HepG2 (cell line): Measurements from ENCODE around the gene GYS1. TPM values are rescaled to one million over a fixed set of nuclear protein-coding genes. Genes with fewer than 3 reads are reported as not detected.

ENCODE experiments used
- BCL3 ChIP-seq: sonication (generic); formaldehyde crosslinking; IDR thresholded peaks from 2 replicates; pipeline ENCODE4 v1.5.1; 2020; ENCODE audit warnings: mild to moderate bottlenecking, missing genetic modification reagents, moderate library complexity
- CEBPB ChIP-seq: IDR thresholded peaks from 2 replicates; pipeline ENCODE4 v1.6.1; 2011; ENCODE audit warnings: low read depth, low read length, improper control_type of control experiment, borderline replicate concordance
- CENPX ChIP-seq: sonication (generic); formaldehyde crosslinking; IDR thresholded peaks from 2 replicates; pipeline ENCODE4 v1.9.0; 2021; ENCODE audit warnings: mild to moderate bottlenecking, missing genetic modification reagents, moderate library complexity
- FOXP1 ChIP-seq, 2 experiments: fragments of 450-650 bp in 1 of 2; IDR thresholded peaks; 2 replicates each; pipeline ENCODE4 v1.6.1; 2017 to 2018; ENCODE audit warnings: antibody characterized with exemption in 1 of 2
- HNRNPK ChIP-seq: fragments of 200-400 bp; formaldehyde crosslinking; IDR thresholded peaks from 2 replicates; pipeline ENCODE4 v1.6.1; 2018; ENCODE audit warnings: low read length, low read depth, moderate library complexity, mild to moderate bottlenecking; ENCODE audit not compliant: poor library complexity, severe bottlenecking
- HOXA5 ChIP-seq: sonication (generic); formaldehyde crosslinking; IDR thresholded peaks from 2 replicates; pipeline ENCODE4 v1.4.0; 2020; ENCODE audit warnings: missing genetic modification reagents
- MTF2 ChIP-seq: sonication (generic); formaldehyde crosslinking; IDR thresholded peaks from 2 replicates; pipeline ENCODE4 v1.5.0; 2020; ENCODE audit warnings: missing genetic modification reagents, borderline replicate concordance
- PBX2 ChIP-seq: IDR thresholded peaks from 2 replicates; pipeline ENCODE4 v1.6.1; 2016; ENCODE audit warnings: control low read depth
- SIN3B ChIP-seq: fragments of 150-350 bp; IDR thresholded peaks from 2 replicates; pipeline ENCODE4 v1.6.1; 2014; ENCODE audit warnings: low read length
- SP4 ChIP-seq: sonication (generic); formaldehyde crosslinking; IDR thresholded peaks from 2 replicates; pipeline ENCODE4 v1.8.1; 2023; ENCODE audit warnings: mild to moderate bottlenecking, missing genetic modification reagents
- TAF1 ChIP-seq: sonication (generic); formaldehyde crosslinking; IDR thresholded peaks from 2 replicates; pipeline ENCODE4 v1.4.0; 2020; ENCODE audit warnings: missing genetic modification reagents
- TCF7L2 ChIP-seq: IDR thresholded peaks from 2 replicates; pipeline ENCODE4 v1.6.1; 2011; ENCODE audit warnings: mild to moderate bottlenecking, low read depth, low read length, moderate library complexity
- ZFP36 ChIP-seq: fragments of 150-350 bp; IDR thresholded peaks from 2 replicates; pipeline ENCODE4 v1.6.1; 2018; ENCODE audit warnings: borderline replicate concordance, low read length, low read depth; ENCODE audit not compliant: partially characterized antibody
- ZNF121 ChIP-seq: sonication (generic); formaldehyde crosslinking; IDR thresholded peaks from 2 replicates; pipeline ENCODE4 v1.5.0; 2020; ENCODE audit warnings: mild to moderate bottlenecking, missing genetic modification reagents
- ZNF17 ChIP-seq: sonication (generic); formaldehyde crosslinking; IDR thresholded peaks from 2 replicates; pipeline ENCODE4 v1.5.0; 2020; ENCODE audit warnings: mild to moderate bottlenecking, missing genetic modification reagents
- ZNF496 ChIP-seq: sonication (generic); formaldehyde crosslinking; IDR thresholded peaks from 2 replicates; pipeline ENCODE4 v1.8.1; 2023; ENCODE audit warnings: mild to moderate bottlenecking, moderate library complexity, missing genetic modification reagents; ENCODE audit not compliant: insufficient replicate concordance
- ZNF503 ChIP-seq: sonication (generic); formaldehyde crosslinking; IDR thresholded peaks from 2 replicates; pipeline ENCODE4 v1.4.0; 2020; ENCODE audit warnings: missing genetic modification reagents
- ZNF660 ChIP-seq: sonication (generic); formaldehyde crosslinking; IDR thresholded peaks from 2 replicates; pipeline ENCODE4 v1.5.1; 2020; ENCODE audit warnings: mild to moderate bottlenecking, low read depth, missing genetic modification reagents, borderline replicate concordance
- ZNF746 ChIP-seq: sonication (generic); formaldehyde crosslinking; IDR thresholded peaks from 2 replicates; pipeline ENCODE4 v1.8.0; 2022; ENCODE audit warnings: mild to moderate bottlenecking, missing genetic modification reagents
- polyA plus RNA-seq, 8 experiments: library from polyadenylated mRNA; depleted of rRNA in 3 of 8; stranded (reverse) in 7 of 8; unstranded in 1 of 8; fragments of >200 nt; fragmentation: Illumina TruSeq in 4 of 8; extraction: Trizol in 4 of 8; gene quantifications; 2 replicates each; pipeline versions ENCODE4 v1.2.1 to v1.2.3, GENCODE V29; 2011 to 2016; ENCODE audit warnings: low read depth in 4 of 8, missing spikeins in 1 of 8, mixed read lengths in 1 of 8; ENCODE audit not compliant: insufficient read depth in 1 of 8
- total RNA-seq, 5 experiments: library from RNA; depleted of rRNA; stranded (reverse); fragments of >200 nt; fragmentation: Illumina TruSeq; extraction: Trizol; gene quantifications; 2 replicates each; pipeline ENCODE4 v1.2.3, GENCODE V29; 2016; ENCODE audit warnings: low read depth in 1 of 5
- TF ChIP-seq, protein P1 (sequence below): sonication (generic); formaldehyde crosslinking; IDR thresholded peaks from 2 replicates; pipeline ENCODE4 v1.4.0; 2020; ENCODE audit warnings: mild to moderate bottlenecking, missing genetic modification reagents

The GYS1 gene
- total and polyA plus RNA-seq, 2 of the 13 experiments (the other 11 are each of a cell fraction or from before 2014, with no cell fraction given) = 18.4 to 42.1 TPM

DNA sequence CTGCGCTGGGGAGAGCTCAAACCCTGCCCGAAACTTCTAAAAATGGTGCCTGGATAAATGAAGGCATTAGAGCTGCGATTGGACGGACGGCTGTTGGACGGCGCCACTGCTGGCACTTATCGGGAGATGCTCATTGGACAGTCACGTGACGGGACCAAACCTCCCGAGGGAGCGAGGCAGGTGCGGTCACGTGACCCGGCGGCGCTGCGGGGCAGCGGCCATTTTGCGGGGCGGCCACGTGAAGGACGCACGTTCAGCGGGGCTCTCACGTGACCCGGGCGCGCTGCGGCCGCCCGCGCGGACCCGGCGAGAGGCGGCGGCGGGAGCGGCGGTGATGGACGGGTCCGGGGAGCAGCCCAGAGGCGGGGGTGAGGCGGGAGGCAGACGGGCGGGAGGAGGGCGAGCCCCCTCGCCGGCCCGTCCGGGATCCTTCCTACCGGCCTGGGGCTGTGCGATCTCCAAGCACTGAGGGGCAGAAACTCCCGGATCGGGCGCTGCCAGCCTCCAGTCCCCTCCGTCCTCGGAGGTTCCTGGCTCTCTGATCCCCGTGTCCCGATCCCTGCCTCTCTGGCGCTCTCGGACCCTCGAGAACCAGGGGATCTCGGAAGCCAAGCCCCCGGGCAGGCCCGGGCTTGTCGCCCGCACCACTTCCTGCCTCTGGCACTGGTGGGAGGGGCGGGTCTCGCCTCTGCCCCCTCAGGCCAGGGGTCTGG is 38.4 kb downstream of the GYS1 start, which contains the start of gene BAX (continued):
- TF ChIP-seq ZNF503 (CRISPR knock-in tag) = 0 out of 2 replicates have a peak, but pooled peaks have one; percentile 5
- peak; percentile 83 for TF ChIP-seq TAF1 (CRISPR knock-in tag)
- no peak for TF ChIP-seq CEBPB
- TF ChIP-seq SP4 (CRISPR knock-in tag) = peak; percentile 78
- no peak for TF ChIP-seq MTF2
- no peak for TF ChIP-seq CENPX
- TF ChIP-seq ZFP36 = no peak
- TF ChIP-seq ZNF660 (CRISPR knock-in tag) = no peak
- TF ChIP-seq BCL3 (CRISPR knock-in tag) = peak; percentile 76; the same call in 1 of the 2 replicates
- no peak for TF ChIP-seq ZNF496
- no peak for TF ChIP-seq TCF7L2
- no peak for TF ChIP-seq HOXA5
- TF ChIP-seq ZNF121 (CRISPR knock-in tag) = no peak
- TF ChIP-seq PBX2 (CRISPR knock-in tag) = no peak
- TF ChIP-seq, protein P1, sequence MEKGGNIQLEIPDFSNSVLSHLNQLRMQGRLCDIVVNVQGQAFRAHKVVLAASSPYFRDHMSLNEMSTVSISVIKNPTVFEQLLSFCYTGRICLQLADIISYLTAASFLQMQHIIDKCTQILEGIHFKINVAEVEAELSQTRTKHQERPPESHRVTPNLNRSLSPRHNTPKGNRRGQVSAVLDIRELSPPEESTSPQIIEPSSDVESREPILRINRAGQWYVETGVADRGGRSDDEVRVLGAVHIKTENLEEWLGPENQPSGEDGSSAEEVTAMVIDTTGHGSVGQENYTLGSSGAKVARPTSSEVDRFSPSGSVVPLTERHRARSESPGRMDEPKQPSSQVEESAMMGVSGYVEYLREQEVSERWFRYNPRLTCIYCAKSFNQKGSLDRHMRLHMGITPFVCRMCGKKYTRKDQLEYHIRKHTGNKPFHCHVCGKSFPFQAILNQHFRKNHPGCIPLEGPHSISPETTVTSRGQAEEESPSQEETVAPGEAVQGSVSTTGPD = 0 out of 2 replicates have a peak, but pooled peaks have one; percentile 21
- TF ChIP-seq ZNF17 (CRISPR knock-in tag) = no peak
- TF ChIP-seq SIN3B = 0 out of 2 replicates have a peak, but pooled peaks have one; percentile 30
- no peak for TF ChIP-seq ZNF746 (CRISPR knock-in tag)
- TF ChIP-seq FOXP1 (IDR thresholded peaks at IDR 0.05) = no peak
- no peak for TF ChIP-seq FOXP1 (CRISPR knock-in tag; IDR thresholded peaks at IDR 0.05)
- TF ChIP-seq HNRNPK = peak; percentile 65
